Measurements from ENCODE around the gene RRH.

DNA sequence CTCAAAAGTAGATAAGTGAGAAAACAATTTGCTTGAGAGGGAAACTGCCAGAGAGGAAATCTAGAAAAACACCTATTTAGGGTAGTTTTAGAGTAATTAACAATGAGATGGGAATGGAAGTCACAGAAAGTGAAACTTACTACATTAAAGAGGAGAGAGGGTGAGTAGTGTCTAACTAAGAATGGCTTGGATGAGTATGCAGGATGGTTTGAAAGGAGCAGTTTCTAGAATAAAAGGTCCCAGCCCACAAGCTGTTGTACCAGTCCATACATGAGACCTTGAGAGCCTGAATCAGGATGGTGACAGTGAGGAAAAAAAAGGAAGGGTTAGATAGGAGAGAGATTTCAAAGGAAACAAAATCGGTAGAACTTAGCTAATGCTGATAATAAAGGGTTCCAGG lies 10.9 kb upstream of the RRH start:
- TF ChIP-seq, protein P1, sequence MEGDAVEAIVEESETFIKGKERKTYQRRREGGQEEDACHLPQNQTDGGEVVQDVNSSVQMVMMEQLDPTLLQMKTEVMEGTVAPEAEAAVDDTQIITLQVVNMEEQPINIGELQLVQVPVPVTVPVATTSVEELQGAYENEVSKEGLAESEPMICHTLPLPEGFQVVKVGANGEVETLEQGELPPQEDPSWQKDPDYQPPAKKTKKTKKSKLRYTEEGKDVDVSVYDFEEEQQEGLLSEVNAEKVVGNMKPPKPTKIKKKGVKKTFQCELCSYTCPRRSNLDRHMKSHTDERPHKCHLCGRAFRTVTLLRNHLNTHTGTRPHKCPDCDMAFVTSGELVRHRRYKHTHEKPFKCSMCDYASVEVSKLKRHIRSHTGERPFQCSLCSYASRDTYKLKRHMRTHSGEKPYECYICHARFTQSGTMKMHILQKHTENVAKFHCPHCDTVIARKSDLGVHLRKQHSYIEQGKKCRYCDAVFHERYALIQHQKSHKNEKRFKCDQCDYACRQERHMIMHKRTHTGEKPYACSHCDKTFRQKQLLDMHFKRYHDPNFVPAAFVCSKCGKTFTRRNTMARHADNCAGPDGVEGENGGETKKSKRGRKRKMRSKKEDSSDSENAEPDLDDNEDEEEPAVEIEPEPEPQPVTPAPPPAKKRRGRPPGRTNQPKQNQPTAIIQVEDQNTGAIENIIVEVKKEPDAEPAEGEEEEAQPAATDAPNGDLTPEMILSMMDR (IDR thresholded peaks at IDR 0.05) = no peak
- TF ChIP-seq POLR2A (IDR thresholded peaks at IDR 0.05) = no peak
- no peak for TF ChIP-seq POLR2AphosphoS5 (IDR thresholded peaks at IDR 0.05)

Data from prostate gland (tissue), 2 donors.